Activated CD8-positive, alpha-beta memory T cell treated with anti-CD3 and anti-CD28 coated beads, Interleukin-2, amount 50 U/mL, for 1 hour (primary cell): ENCODE measurements around the gene TECPR1.
A peak's percentile ranks its signal among the peaks of the same experiment; 100 is the strongest.

Source experiments
- DNase-seq: peaks from one replicate; pipeline ENCODE4 v3.0.0-alpha.2; 2020; ENCODE audit errors: extremely low read depth

TECPR1 gene, protein sequence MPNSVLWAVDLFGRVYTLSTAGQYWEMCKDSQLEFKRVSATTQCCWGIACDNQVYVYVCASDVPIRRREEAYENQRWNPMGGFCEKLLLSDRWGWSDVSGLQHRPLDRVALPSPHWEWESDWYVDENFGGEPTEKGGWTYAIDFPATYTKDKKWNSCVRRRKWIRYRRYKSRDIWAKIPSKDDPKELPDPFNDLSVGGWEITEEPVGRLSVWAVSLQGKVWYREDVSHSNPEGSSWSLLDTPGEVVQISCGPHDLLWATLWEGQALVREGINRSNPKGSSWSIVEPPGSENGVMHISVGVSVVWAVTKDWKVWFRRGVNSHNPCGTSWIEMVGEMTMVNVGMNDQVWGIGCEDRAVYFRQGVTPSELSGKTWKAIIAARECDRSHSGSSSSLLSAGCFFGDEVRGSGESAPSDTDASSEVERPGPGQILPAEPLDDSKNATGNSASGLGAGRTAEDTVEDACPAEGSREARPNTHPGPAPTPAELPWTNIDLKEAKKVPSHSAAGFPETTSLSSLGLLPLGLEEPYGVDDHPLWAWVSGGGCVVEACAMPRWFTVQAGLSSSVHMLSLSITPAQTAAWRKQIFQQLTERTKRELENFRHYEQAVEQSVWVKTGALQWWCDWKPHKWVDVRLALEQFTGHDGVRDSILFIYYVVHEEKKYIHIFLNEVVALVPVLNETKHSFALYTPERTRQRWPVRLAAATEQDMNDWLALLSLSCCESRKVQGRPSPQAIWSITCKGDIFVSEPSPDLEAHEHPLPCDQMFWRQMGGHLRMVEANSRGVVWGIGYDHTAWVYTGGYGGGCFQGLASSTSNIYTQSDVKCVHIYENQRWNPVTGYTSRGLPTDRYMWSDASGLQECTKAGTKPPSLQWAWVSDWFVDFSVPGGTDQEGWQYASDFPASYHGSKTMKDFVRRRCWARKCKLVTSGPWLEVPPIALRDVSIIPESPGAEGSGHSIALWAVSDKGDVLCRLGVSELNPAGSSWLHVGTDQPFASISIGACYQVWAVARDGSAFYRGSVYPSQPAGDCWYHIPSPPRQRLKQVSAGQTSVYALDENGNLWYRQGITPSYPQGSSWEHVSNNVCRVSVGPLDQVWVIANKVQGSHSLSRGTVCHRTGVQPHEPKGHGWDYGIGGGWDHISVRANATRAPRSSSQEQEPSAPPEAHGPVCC

DNA sequence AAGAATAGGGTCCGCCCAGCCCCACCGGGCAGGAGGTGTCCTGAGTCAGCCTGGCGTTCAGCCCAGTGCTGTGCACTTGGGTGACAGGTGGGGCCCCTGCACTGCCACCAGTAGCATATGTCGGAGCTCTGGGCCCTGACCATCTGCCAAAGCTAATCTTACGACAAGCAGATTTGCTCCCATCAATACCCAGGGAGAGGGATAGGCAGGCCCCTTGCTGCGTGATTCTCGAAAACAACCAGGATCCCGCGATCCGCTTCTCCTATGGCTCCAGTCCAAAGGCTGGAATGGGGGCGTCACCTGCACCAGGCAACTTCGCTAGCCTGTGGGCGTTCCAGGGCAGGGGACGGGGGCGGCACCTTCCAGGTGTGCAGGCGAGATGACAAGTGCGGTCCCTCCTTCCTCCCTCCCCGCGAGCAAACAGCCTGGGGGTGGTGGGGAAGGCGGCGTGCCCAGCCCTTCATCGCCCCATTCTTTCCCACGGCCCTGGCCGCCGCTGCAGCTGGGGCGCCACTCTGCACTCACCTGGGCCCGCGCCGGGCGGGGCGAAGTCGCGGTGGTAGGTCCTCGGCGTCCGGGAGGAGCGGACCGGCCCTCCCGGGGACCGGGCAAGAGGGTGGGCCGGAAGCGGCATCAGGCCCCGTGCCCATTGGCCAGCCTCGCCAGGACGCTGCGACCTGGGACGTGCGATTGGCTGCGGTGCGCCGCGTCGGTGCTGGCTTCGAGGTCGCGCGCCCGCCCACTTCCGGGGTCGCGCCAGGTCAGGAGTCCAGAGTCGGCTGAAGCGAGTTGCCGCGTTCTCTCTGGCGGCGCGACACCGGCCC is at the start of gene TECPR1:
Gene TECPR1, minus strand, starts transcription at position 632 of the 824 bp plus-strand sequence. CDS start 6,086 bp downstream, outside the sequence.
- DNase-seq, result peak; percentile 58

- no peak for DNase-seq
Measured at GRCh38 chr7:98300595-98301372, 48.8 kb upstream of the TECPR1 start.

GRCh38 chr7:98297626-98298286 is 45.7 kb upstream of the TECPR1 start:
- DNase-seq, result no peak

- DNase-seq, result no peak
Measured at GRCh38 chr7:98296833-98297232, 44.8 kb upstream of the TECPR1 start.

GRCh38 chr7:98295467-98296192 is 43.6 kb upstream of the TECPR1 start:
- DNase-seq, result no peak

GRCh38 chr7:98294798-98295382 is 42.9 kb upstream of the TECPR1 start:
- no peak for DNase-seq

GRCh38 chr7:98294326-98294725 is 42.3 kb upstream of the TECPR1 start:
- DNase-seq, result no peak

GRCh38 chr7:98293746-98294145 is 41.7 kb upstream of the TECPR1 start:
- DNase-seq, result no peak

GRCh38 chr7:98293265-98293664 is 41.2 kb upstream of the TECPR1 start:
- no peak for DNase-seq

DNA sequence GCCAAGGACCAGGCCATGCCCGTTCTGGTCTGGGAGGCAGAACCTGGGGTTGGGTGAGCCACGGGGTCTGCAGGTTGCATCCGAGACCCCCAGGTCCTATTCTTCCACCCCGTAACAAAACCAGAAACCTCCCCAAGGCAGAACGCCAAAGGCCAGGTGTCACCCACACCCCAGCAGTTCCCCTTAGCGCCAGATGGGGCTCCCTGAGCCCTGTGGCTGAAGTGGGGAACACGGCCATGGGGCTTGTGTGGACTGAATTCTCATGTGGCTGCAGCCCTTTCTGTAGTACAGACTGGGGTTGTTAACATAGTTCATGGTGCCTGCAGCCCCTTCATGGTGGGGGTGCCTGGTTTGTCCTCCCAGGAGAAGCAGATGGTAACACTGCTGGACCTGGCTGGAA is 39.7 kb upstream of the TECPR1 start:
- DNase-seq, result no peak

GRCh38 chr7:98289333-98289875 is 37.4 kb upstream of the TECPR1 start:
- DNase-seq, result no peak

DNA sequence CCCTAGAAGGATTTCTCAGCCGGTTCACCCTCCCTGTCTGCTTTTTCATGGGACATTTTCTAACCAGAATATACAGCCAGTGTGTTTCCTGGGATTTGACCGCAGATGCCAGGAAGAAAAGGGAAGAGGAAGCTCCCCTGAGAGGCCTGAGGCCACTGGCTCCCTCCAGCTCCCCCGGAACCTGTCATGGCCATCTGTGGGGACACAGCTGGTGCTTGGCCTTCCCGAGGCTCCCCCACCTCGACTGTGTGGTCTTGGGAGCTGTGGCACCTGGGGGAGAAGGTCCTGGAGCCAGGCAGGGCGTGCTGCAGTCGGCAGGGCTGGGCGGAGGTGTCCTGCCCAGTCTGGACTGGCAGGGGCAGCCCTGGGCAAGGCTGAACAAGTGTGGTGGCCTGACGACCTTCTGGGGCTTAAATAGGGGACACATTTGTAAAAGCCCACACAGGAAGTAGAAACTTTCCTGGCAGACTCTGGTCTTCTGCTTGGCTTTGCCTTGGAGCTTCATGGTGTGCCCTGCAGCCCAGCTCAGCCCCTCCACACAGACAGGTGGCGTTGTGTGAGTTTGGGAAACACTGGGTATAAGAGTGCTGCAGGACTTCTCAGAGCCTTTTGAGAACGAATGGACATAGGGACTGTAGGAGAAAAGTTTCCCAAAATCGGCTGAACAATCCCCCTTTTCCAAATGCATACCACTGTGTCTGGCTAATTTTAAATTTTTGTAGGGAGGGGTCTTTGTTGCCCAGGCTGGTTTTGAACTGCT is 36.2 kb upstream of the TECPR1 start:
- no peak for DNase-seq

DNA sequence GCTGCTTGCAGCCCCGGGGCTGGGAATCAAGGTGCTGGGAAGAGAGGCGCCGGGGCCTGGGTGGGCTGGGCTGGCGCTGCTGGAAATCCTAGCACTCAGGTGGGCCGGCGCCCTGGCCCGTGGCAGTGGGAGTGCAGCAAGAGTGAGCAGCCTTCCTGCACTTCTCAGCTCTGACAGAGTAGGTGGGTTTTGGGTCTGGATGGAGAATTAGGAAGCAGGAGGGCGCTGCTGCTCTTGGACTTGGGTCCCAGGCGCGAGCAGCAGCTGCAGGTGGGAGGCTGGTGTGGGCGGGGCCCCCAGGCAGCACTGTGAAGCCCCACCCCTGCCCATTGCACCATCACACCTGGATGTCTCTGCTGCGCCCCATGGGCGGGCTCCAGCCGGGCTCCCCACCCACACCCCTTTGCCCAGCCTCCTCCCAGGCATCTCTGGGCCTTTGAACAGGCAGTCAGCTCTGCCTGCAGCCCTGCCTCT is 35.5 kb upstream of the TECPR1 start:
- DNase-seq, result no peak

- no peak for DNase-seq
Measured at GRCh38 chr7:98286701-98287485, 34.9 kb upstream of the TECPR1 start.

GRCh38 chr7:98286093-98286539 is 34.1 kb upstream of the TECPR1 start:
- no peak for DNase-seq

DNA sequence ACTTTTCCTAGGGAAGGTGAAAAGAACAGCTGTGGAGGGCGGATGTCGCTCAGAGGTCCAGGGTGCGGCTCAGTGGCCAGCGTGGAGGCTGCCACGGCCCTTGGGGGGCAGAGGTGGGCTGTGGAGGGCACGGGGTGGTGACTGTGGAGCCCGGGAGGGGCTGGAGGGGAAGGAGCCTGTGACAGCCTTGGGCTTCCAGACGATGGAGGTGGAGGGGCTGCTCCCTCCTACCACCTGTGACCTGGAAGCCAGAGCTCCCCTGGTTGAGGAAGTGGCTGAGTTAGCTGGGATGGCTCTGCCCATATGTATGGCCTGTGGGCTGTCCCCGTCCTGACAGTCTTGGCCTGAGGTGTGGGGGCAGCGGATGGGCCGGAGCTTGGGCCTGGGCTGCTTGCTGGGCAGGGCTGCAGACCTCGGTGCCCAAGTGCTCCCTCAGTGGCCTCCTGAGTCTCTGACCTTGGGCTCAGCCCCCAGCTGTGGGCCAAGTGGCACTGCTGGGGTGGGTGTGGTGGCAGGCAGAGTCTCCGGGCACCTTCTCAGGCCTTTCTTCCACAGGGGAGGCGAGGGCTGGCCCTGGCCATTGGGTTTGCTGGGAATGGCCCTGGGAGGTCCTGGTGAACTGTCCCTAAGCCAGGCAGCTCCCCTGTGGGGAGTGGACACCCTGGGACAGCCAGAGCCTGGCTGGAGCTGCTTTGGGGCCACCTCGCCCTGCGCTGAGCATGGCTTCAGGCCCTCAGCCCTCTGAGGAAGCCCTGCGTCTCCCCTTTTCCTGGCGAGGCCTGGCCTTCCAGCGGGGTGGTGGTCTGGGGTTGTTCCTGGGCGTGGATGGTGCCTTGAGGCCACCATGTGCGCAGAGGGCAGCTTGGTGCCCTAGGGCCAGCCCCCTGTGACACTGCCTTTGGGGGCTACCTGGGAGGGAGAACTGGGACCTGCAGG is 33.4 kb upstream of the TECPR1 start:
- no peak for DNase-seq
